ENCODE data around the gene VWCE. TPM values are rescaled to one million over a fixed set of nuclear protein-coding genes. Genes with fewer than 3 reads are reported as not detected.

The VWCE gene
- total RNA-seq, 3 donors from 2014 or later, result 0.88 to 3.2 (median 2.6) TPM

DNA sequence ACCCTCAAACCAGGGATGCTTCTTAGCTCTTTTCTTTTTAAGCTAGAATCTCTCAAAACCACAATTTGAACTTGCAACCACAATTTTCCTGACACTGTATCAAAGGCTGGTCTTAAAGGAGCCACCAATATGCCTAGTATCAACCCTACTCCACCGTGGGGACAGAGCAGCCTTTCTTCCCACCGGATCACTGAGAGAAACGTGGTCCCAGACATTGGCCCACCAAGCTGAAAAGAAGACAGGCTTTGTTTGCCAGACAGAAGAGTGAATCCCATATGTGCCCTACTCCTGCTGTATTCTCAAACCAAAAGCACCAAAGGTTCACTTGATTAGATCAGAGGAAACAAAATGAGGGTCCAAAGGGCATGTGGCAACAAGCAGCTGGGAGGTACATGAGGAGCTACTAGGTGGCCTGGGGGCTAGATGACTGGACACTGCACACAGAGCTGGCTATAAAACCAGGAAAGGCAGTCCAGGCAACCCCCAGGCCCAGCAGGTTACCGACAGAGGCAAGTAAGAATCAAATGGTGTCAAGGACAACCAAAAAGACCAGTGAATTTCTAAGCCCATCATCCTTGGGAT lies 3.6 kb upstream of the VWCE start:
- H3K36me3 ChIP-seq, result peaks cover 7% of the 10 kb centered on the region

DNA sequence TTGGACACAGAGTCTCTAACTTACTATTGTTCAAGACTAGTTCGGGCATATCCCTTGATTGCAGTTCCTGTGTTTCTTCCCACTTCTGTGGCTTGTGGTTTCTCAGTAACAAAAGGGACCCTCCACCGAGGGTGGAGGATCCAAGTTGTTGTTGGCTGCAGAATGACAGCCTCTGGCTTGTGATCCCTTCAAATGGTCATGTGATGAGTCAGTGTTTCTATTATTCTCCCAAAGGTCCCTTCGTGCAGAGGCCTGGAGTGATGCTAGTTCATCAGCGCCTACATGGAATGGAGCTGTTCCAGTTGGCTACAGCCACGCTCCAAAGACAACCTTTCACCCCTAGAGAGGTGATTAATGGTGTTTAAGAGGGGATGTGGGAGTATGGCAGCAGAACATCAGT lies 2.6 kb upstream of the VWCE start:
- Histone ChIP-seq H3K27ac (peak overlapping the region; percentile 44 to 67), H3K4me3 (no peak overlapping the region), H3K4me1 (peaks cover 9 to 10% of the 10 kb centered on the region in 2 donors), H3K27me3 (peaks cover 0 to under 1% of the 10 kb centered on the region in 2 donors), H3K36me3 (peaks cover 7% of the 10 kb centered on the region), H3K9me3 (no peaks in the 10 kb centered on the region)
- intact Hi-C loops (cut with DNase I; ENCODE audit: low total_unique reads), result no loop called here
- TF ChIP-seq, protein P1, sequence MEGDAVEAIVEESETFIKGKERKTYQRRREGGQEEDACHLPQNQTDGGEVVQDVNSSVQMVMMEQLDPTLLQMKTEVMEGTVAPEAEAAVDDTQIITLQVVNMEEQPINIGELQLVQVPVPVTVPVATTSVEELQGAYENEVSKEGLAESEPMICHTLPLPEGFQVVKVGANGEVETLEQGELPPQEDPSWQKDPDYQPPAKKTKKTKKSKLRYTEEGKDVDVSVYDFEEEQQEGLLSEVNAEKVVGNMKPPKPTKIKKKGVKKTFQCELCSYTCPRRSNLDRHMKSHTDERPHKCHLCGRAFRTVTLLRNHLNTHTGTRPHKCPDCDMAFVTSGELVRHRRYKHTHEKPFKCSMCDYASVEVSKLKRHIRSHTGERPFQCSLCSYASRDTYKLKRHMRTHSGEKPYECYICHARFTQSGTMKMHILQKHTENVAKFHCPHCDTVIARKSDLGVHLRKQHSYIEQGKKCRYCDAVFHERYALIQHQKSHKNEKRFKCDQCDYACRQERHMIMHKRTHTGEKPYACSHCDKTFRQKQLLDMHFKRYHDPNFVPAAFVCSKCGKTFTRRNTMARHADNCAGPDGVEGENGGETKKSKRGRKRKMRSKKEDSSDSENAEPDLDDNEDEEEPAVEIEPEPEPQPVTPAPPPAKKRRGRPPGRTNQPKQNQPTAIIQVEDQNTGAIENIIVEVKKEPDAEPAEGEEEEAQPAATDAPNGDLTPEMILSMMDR (IDR thresholded peaks at IDR 0.05), result no peak
- peak in 1 of 3 donors; percentile 56 for TF ChIP-seq POLR2AphosphoS5 (IDR thresholded peaks at IDR 0.05)
- DNase-seq (ENCODE audit: low spot score in 2 of 2), result peak in 1 of 2 donors; percentile 67

More for the DNA sequence above, 3.6 kb upstream of the VWCE start:
- TF ChIP-seq POLR2A (IDR thresholded peaks at IDR 0.05) (no peak), POLR2AphosphoS5 (IDR thresholded peaks at IDR 0.05) (no peak)
- TF ChIP-seq, protein P1 (IDR thresholded peaks at IDR 0.05), result no peak
- DNase-seq (ENCODE audit: low spot score in 2 of 2), result no peak
- Histone ChIP-seq H3K27ac (peak overlapping the region; percentile 23 to 44), H3K9me3 (no peaks in the 10 kb centered on the region), H3K27me3 (no peaks in the 10 kb centered on the region), H3K4me3 (no peak overlapping the region), H3K4me1 (peaks cover 7 to 9% of the 10 kb centered on the region in 2 donors)
- intact Hi-C loops (cut with DNase I; ENCODE audit: low total_unique reads), result no loop called here

DNA sequence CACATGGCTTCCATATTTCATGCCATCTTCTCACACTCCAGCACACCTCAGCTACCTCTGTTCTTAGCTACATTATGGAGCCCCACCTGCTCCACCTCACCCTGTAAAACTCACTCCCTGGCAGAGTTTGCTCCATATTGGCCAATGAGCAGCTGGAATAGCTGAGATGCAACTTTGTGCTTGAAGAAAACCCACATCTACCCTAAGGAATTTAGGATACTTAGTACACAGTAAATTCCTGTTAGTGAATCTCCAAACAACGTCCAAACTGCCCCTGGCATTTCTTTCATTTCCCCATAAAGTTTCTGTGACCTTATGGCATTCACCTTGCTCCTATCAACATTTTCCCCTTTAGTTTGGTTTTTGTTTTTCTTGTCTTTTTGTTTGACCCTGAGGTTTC lies 2.2 kb upstream of the VWCE start:
- TF ChIP-seq POLR2AphosphoS5 (IDR thresholded peaks at IDR 0.05), result no peak
- TF ChIP-seq POLR2A (IDR thresholded peaks at IDR 0.05), result no peak
- TF ChIP-seq, protein P1 (IDR thresholded peaks at IDR 0.05), result no peak
- DNase-seq (ENCODE audit: low spot score in 2 of 2), result no peak
- no peaks in the 10 kb centered on the region for H3K9me3 ChIP-seq
- H3K4me1 ChIP-seq, result peaks cover 9 to 10% of the 10 kb centered on the region in 2 donors
- no peak overlapping the region for H3K4me3 ChIP-seq
- H3K27me3 ChIP-seq, result peaks cover 0 to 5% of the 10 kb centered on the region in 2 donors
- H3K27ac ChIP-seq, result peak overlapping the region; percentile 48 to 67
- intact Hi-C loops (cut with DNase I; ENCODE audit: low total_unique reads), result no loop called here
- H3K36me3 ChIP-seq, result peaks cover 7% of the 10 kb centered on the region

DNA sequence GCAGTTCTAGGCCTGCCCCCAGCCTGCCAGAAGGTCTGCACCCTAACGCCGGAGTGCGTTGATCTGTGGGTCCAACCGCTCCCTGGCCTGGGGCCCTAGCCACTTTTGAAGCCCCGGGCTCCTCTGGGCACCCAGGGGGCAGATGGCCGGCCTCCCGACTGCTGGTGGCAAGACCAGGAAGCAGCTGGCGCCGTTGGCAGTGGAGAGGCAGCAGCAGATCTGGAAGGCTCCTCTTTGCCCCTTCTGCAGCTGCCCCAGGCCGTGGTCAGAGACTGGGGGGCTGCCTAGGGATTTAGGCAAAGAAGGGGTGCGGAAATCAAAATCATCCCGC lies 445 bp upstream of the VWCE start:
- Histone ChIP-seq H3K36me3 (peaks cover 4% of the 10 kb centered on the region), H3K4me3 (peak overlapping the region; percentile 54 to 72 (median 64)), H3K27me3 (peaks cover 0 to 10% of the 10 kb centered on the region in 2 donors), H3K4me1 (peaks cover 9 to 10% of the 10 kb centered on the region in 2 donors), H3K27ac (peak overlapping the region; percentile 52 to 80), H3K9me3 (no peaks in the 10 kb centered on the region)
- intact Hi-C loops (cut with DNase I; ENCODE audit: low total_unique reads), result no loop called here
- no peak for DNase-seq (ENCODE audit: low spot score in 2 of 2)
- TF ChIP-seq POLR2AphosphoS5 (IDR thresholded peaks at IDR 0.05) (no peak), POLR2A (IDR thresholded peaks at IDR 0.05) (no peak)
- TF ChIP-seq, protein P1 (IDR thresholded peaks at IDR 0.05), result no peak

DNA sequence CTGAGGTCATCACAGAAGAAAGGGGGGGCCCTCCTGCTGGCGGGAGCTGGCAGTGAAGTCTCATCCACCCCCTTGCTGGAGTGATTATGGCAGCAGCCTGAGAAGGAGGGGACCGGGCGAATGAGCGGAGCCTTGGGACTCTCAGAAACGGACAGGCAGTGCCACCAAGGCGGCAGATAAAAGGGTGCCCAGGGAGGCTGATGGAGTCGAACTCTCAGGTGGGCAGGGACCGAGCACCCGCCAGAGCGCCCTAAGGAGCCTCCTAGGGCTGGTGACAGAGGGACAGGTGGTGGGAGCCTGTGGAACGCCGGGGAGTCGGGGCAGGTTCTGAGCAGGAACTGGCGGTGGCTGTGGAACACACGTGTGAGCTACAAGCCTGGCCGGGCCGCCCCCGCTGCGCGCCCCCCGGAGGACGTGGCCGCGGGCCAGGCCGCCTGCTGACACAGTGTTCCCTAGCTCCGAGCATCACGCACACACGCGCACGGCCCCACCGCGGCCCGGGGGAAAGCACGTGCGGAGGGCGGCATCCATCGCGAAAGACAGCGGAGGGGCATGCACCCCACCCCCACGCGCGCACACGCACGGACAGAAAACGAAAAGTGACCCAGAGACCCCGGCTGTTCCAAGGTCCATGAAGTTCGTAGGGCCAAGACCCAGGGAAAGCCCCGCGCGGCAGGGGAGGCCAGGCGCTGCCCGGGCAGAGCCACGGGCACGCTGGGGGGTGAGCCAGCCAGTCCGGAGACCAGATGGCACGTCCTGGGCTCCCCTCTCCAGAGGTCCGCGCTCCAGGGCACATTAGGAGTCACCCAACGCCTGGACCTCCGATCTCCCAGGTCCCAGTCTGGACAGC lies 1.0 kb downstream of the VWCE start:
- H3K4me1 ChIP-seq, result peaks cover 9 to 10% of the 10 kb centered on the region in 2 donors
- H3K36me3 ChIP-seq, result no peaks in the 10 kb centered on the region
- no peak for TF ChIP-seq POLR2A (IDR thresholded peaks at IDR 0.05)
- TF ChIP-seq POLR2AphosphoS5 (IDR thresholded peaks at IDR 0.05), result no peak
- TF ChIP-seq, protein P1 (IDR thresholded peaks at IDR 0.05), result no peak
- peaks cover 0 to 10% of the 10 kb centered on the region in 2 donors for H3K27me3 ChIP-seq
- H3K9me3 ChIP-seq, result no peaks in the 10 kb centered on the region
- peak overlapping the region; percentile 54 to 72 (median 64) for H3K4me3 ChIP-seq
- DNase-seq (ENCODE audit: low spot score in 2 of 2), result peak in 1 of 2 donors; percentile 38
- peak overlapping the region; percentile 52 to 80 for H3K27ac ChIP-seq
- intact Hi-C loops (cut with DNase I; ENCODE audit: low total_unique reads), result no loop called here
